H1 (cell line): ENCODE results near the gene FOXN3. TPM values are rescaled to one million over a fixed set of nuclear protein-coding genes. Genes with fewer than 3 reads are reported as not detected.

Source experiments
- CTCF ChIA-PET: fragments of 300-600 bp; sonication (Branson Sonifier 250); formaldehyde crosslinking; loops from one replicate; lab custom pipeline; 2021; ENCODE audit not compliant: partially characterized antibody; lab: Charles Lee
- POLR2A ChIA-PET: fragments of 300-600 bp; sonication (Branson Sonifier 250); formaldehyde crosslinking; loops from one replicate; lab custom pipeline; 2021; ENCODE audit warnings: inconsistent platforms; ENCODE audit not compliant: partially characterized antibody; lab: Charles Lee
- DNase-seq, 2 experiments: peaks; one replicate each; pipeline versions ENCODE4 v3.0.0 to v3.0.0-alpha.2; 2010 to 2022; ENCODE audit warnings: low spot score in 2 of 2, low read depth in 1 of 2, mixed read lengths in 1 of 2
- FAIRE-seq: peaks from 2 replicates; lab custom pipeline; 2011; peaks lifted over from hg19 to GRCh38; lab: Jason Lieb, UNC
- H2AFZ ChIP-seq: 2 replicates; pipeline ENCODE4 v1.8.1; 2012; ENCODE audit warnings: low read length, inconsistent platforms
- H2AK5ac ChIP-seq: 2 replicates; pipeline ENCODE4 v1.6.1; 2013; ENCODE audit warnings: low read depth, low read length
- H2BK120ac ChIP-seq: replicated peaks from 2 replicates; pipeline ENCODE3; 2013; ENCODE audit warnings: low read depth, low read length, inconsistent platforms
- H2BK12ac ChIP-seq: 2 replicates; pipeline ENCODE4 v1.6.1; 2013; ENCODE audit warnings: low read depth, low read length
- H2BK15ac ChIP-seq: 2 replicates; pipeline ENCODE4 v1.6.1; 2013; ENCODE audit warnings: low read length
- H2BK20ac ChIP-seq: 2 replicates; pipeline ENCODE4 v1.6.1; 2013; ENCODE audit warnings: low read length
- H2BK5ac ChIP-seq: 2 replicates; pipeline ENCODE4 v1.6.1; 2013; ENCODE audit warnings: low read depth, low read length
- H3K14ac ChIP-seq: 2 replicates; pipeline ENCODE4 v1.6.1; 2013; ENCODE audit warnings: inconsistent platforms; ENCODE audit not compliant: insufficient read length
- H3K18ac ChIP-seq: 2 replicates; pipeline ENCODE4 v1.6.1; 2013; ENCODE audit warnings: low read length; ENCODE audit errors: extremely low read depth
- H3K23ac ChIP-seq: 2 replicates; pipeline ENCODE4 v1.6.1; 2013; ENCODE audit warnings: inconsistent platforms; ENCODE audit not compliant: insufficient read length
- H3K23me2 ChIP-seq: 2 replicates; pipeline ENCODE4 v1.6.1; 2013; ENCODE audit warnings: low read depth, low read length
- H3K27ac ChIP-seq: 2 replicates; pipeline ENCODE4 v1.6.1; 2011; ENCODE audit warnings: low read depth, low read length, inconsistent platforms
- H3K27me3 ChIP-seq, 4 experiments: replicated peaks in 1 of 4; 1 replicate in 1 of 4; 2 replicates in 3 of 4; pipeline versions ENCODE4 v1.6.1 to v1.8.1; 2011 to 2013; ENCODE audit warnings: low read length in 3 of 4, mild to moderate bottlenecking in 3 of 4, inconsistent platforms in 2 of 4, mixed read lengths in 2 of 4, moderate library complexity in 1 of 4; ENCODE audit not compliant: control insufficient read depth in 3 of 4, insufficient read depth in 3 of 4; ENCODE audit errors: extremely low read depth in 1 of 4
- H3K36me3 ChIP-seq, 4 experiments: 2 replicates each; pipeline versions ENCODE4 v1.6.1 to v1.8.1; 2011 to 2013; ENCODE audit warnings: mild to moderate bottlenecking in 4 of 4, low read length in 3 of 4, moderate library complexity in 2 of 4, control low read depth in 1 of 4, inconsistent platforms in 1 of 4; ENCODE audit not compliant: insufficient read depth in 4 of 4, control insufficient read depth in 2 of 4
- H3K4ac ChIP-seq: replicated peaks from 2 replicates; pipeline ENCODE3; 2013; ENCODE audit warnings: low read length, low read depth, mixed read lengths, inconsistent platforms; ENCODE audit not compliant: insufficient read length
- H3K4me1 ChIP-seq, 4 experiments: replicated peaks in 1 of 4; 1 replicate in 1 of 4; 2 replicates in 3 of 4; pipeline versions ENCODE4 v1.6.1 to v1.8.1; 2011 to 2013; ENCODE audit warnings: low read length in 3 of 4, inconsistent platforms in 2 of 4, mixed read lengths in 1 of 4; ENCODE audit not compliant: insufficient read depth in 4 of 4, control insufficient read depth in 3 of 4
- H3K4me2 ChIP-seq, 2 experiments: 2 replicates each; pipeline versions ENCODE4 v1.6.1 to v1.8.1; 2011 to 2013; ENCODE audit warnings: low read depth in 2 of 2, low read length in 2 of 2, control low read depth in 1 of 2, inconsistent platforms in 1 of 2, mild to moderate bottlenecking in 1 of 2; ENCODE audit not compliant: insufficient read depth in 1 of 2
- H3K4me3 ChIP-seq, 4 experiments: fragments of 200-600, 300-600 bp in 1 of 4; sonication (generic), shearing (Covaris generic), sonication (Bioruptor Twin) in 1 of 4; 2 replicates each; pipeline versions ENCODE4 v1.5.1 to v1.8.1; 2011 to 2016; ENCODE audit warnings: low read length in 4 of 4, low read depth in 3 of 4, control low read depth in 2 of 4, inconsistent platforms in 2 of 4, mild to moderate bottlenecking in 2 of 4, mixed read lengths in 1 of 4, moderate library complexity in 1 of 4; ENCODE audit not compliant: insufficient read depth in 2 of 4; ENCODE audit errors: extremely low read depth in 1 of 4
- H3K56ac ChIP-seq: replicated peaks from 2 replicates; pipeline ENCODE3; 2013; ENCODE audit warnings: low read depth, mild to moderate bottlenecking, mixed read lengths, low read length, inconsistent platforms; ENCODE audit not compliant: insufficient read length
- H3K79me1 ChIP-seq: 2 replicates; pipeline ENCODE4 v1.6.1; 2013; ENCODE audit warnings: low read depth, low read length, control low read depth
- H3K79me2 ChIP-seq, 2 experiments: 2 replicates each; pipeline versions ENCODE4 v1.6.1 to v1.8.1; 2012 to 2013; ENCODE audit warnings: low read length in 2 of 2, mild to moderate bottlenecking in 2 of 2, inconsistent platforms in 1 of 2; ENCODE audit not compliant: insufficient read depth in 2 of 2, control insufficient read depth in 1 of 2
- H3K9ac ChIP-seq, 4 experiments: replicated peaks in 1 of 4; 1 replicate in 1 of 4; 2 replicates in 3 of 4; pipeline versions ENCODE4 v1.6.1 to v1.8.1; 2011 to 2013; ENCODE audit warnings: low read depth in 3 of 4, low read length in 3 of 4, control low read depth in 2 of 4, mild to moderate bottlenecking in 2 of 4, moderate library complexity in 2 of 4, inconsistent platforms in 1 of 4; ENCODE audit errors: extremely low read depth in 1 of 4
- H3K9me3 ChIP-seq, 2 experiments: 2 replicates each; pipeline versions ENCODE4 v1.6.1 to v1.8.1; 2012 to 2013; ENCODE audit warnings: mild to moderate bottlenecking in 2 of 2, moderate library complexity in 2 of 2, control low read depth in 1 of 2, inconsistent platforms in 1 of 2, low read depth in 1 of 2, low read length in 1 of 2, mixed read lengths in 1 of 2; ENCODE audit not compliant: insufficient read depth in 2 of 2
- H4K20me1 ChIP-seq, 2 experiments: replicated peaks in 1 of 2; 2 replicates each; pipeline versions ENCODE3 to v1.8.1; 2011 to 2013; ENCODE audit warnings: inconsistent platforms in 2 of 2, low read length in 2 of 2, mild to moderate bottlenecking in 1 of 2; ENCODE audit not compliant: insufficient read depth in 2 of 2, control insufficient read depth in 1 of 2
- H4K5ac ChIP-seq: 2 replicates; pipeline ENCODE4 v1.6.1; 2013; ENCODE audit warnings: low read length, low read depth, mixed read lengths, inconsistent platforms; ENCODE audit not compliant: insufficient read length
- H4K8ac ChIP-seq: 2 replicates; pipeline ENCODE4 v1.8.0; 2013; ENCODE audit warnings: mild to moderate bottlenecking, moderate library complexity, low read length, inconsistent platforms; ENCODE audit not compliant: insufficient read depth; ENCODE audit errors: extremely low read depth
- H4K91ac ChIP-seq: replicated peaks from 2 replicates; pipeline ENCODE3; 2013; ENCODE audit warnings: low read length, mixed read lengths, inconsistent platforms; ENCODE audit not compliant: insufficient read length
- CBX8 ChIP-seq: fragments of 300-800, 300-1000 bp; sonication (generic); IDR thresholded peaks from 2 replicates; pipeline ENCODE4 v1.7.1; 2016; ENCODE audit warnings: low read depth, low read length, borderline replicate concordance
- HDAC2 ChIP-seq, 2 experiments: fragments of 300-600 bp in 1 of 2; sonication (generic) in 1 of 2; IDR thresholded peaks; 2 replicates each; pipeline ENCODE4 v1.6.1; 2011 to 2012; ENCODE audit warnings: low read depth in 2 of 2, low read length in 2 of 2, mild to moderate bottlenecking in 2 of 2, moderate library complexity in 2 of 2, borderline replicate concordance in 1 of 2, inconsistent platforms in 1 of 2
- PHF8 ChIP-seq: fragments of 200-600 bp; sonication (generic); conservative IDR thresholded peaks from 2 replicates; pipeline ENCODE4 v1.7.1; 2012; ENCODE audit warnings: low read depth, mild to moderate bottlenecking, inconsistent platforms, low read length, moderate library complexity
- TAF7 ChIP-seq: optimal IDR thresholded peaks from 2 replicates; pipeline ENCODE3; 2011; ENCODE audit warnings: low read depth, mild to moderate bottlenecking, inconsistent platforms, low read length, moderate library complexity, borderline replicate concordance
- WGBS, 2 experiments: shearing (Covaris generic) in 1 of 2; methylation state at CpG; one replicate each; pipeline versions ENCODE4 v1.1.6 to v1.1.7; 2013 to 2015; ENCODE audit warnings: low lambda C conversion rate in 2 of 2, mixed read lengths in 2 of 2, inconsistent platforms in 1 of 2, low coverage in 1 of 2, missing lambda C conversion rate in 1 of 2; ENCODE audit not compliant: insufficient replicate concordance in 2 of 2, insufficient coverage in 1 of 2, insufficient read length in 1 of 2; ENCODE audit errors: extremely low coverage in 1 of 2, missing lambda C conversion rate in 1 of 2; 5-methylcytosine and 5-hydroxymethylcytosine counted together
- polyA plus RNA-seq, 7 experiments: library from polyadenylated mRNA; depleted of rRNA in 3 of 7; stranded (reverse) in 5 of 7; unstranded in 2 of 7; fragments of >200 nt in 5 of 7; fragments of 200-250 nt in 2 of 7; gene quantifications; 1 replicate in 5 of 7; 2 replicates in 1 of 7; 4 replicates in 1 of 7; pipeline versions ENCODE4 v1.2.1 to v1.2.3, GENCODE V29; 2011 to 2013; ENCODE audit warnings: missing spikeins in 2 of 7, mixed read lengths in 2 of 7
- total RNA-seq: library from RNA; stranded (reverse); fragmentation: NEBNext Ultra II Directional; extraction: Animal tissue kit (Norgen Biotek cat#: 25700); gene quantifications from 2 replicates; pipeline ENCODE4 v1.2.1, GENCODE V29; 2021

The FOXN3 gene
- total and polyA plus RNA-seq, 2 of the 8 experiments (the other 6 are each of a cell fraction or from before 2014, with no cell fraction given) = 52.6 to 178 TPM

GRCh38 chr14:89201645-89202044 lies 215.4 kb downstream of the FOXN3 start:
- CTCF ChIA-PET = interaction anchor here (1.2 kb wide), 1 partner anchor 25 kb away, joined by 3 read pairs; no protein-coding TSS in a partner anchor
- Histone ChIP-seq H3K23me2 (peaks cover 2% of the 10 kb centered on the region; the same call in 1 of the 2 replicates), H2BK12ac (no peak overlapping the region), H4K5ac (no peak overlapping the region), H2BK120ac (no peak overlapping the region), H2AK5ac (no peak overlapping the region), H3K4ac (no peak overlapping the region), H3K14ac (no peak overlapping the region), H4K91ac (no peak overlapping the region), H3K4me1 (peaks cover 12 to 16% (median 16%) of the 10 kb centered on the region in 4 experiments), H3K36me3 (peaks cover 0 to 6% (median 0%) of the 10 kb centered on the region in 4 experiments; a peak in 1 of 8 replicates), H4K20me1 (peaks cover 13% of the 10 kb centered on the region in 2 experiments), H3K4me2 (no peak overlapping the region), H2BK20ac (no peak overlapping the region), H3K79me2 (peaks cover 0 to 72% of the 10 kb centered on the region in 2 experiments; a peak in 2 of 4 replicates), H3K56ac (no peak overlapping the region), H3K79me1 (peaks cover 17% of the 10 kb centered on the region), H2AFZ (no peak overlapping the region), H3K9me3 (no peaks in the 10 kb centered on the region), H3K4me3 (no peak overlapping the region), H3K27me3 (no peaks in the 10 kb centered on the region), H3K18ac (no peak overlapping the region), H3K27ac (no peak overlapping the region), H3K9ac (no peak overlapping the region), H2BK5ac (no peak overlapping the region), H2BK15ac (no peak overlapping the region), H4K8ac (0 out of 2 replicates have a peak overlapping the region, but pooled peaks have one; percentile 28), H3K23ac (no peak overlapping the region)
- DNase-seq (no peak), FAIRE-seq (no peak)
- TF ChIP-seq HDAC2 (IDR thresholded peaks at IDR 0.05; ENCODE audit: borderline replicate concordance in 1 of 2, low read depth in 2 of 2, low read length in 2 of 2) (no peak), CBX8 (no peak), PHF8 (no peak), TAF7 (no peak)
- WGBS, 2 experiments = 88% methylated on average over 4 of the region's 4 CpGs; no CpG with 5 or more reads in 1 of the 2 experiments
- POLR2A ChIA-PET = no interaction called here
